Ascending aorta (tissue), 2 donors: Measurements from ENCODE around the gene COG3. TPM values are rescaled to one million over a fixed set of nuclear protein-coding genes. Genes with fewer than 3 reads are reported as not detected.

ENCODE experiments used
- DNase-seq, 2 donors: peaks; one replicate each; pipeline ENCODE4 v3.0.0-alpha.2; 2019; ENCODE audit warnings: low spot score in 2 of 2
- H3K27ac ChIP-seq, 2 donors: fragments of 200-600 bp; sonication (generic); one replicate each; pipeline ENCODE4 v1.5.1; 2016 to 2017; ENCODE audit warnings: mild to moderate bottlenecking in 1 of 2
- H3K27me3 ChIP-seq: fragments of 200-600 bp; sonication (generic); one replicate; pipeline ENCODE4 v1.5.1; 2017
- H3K36me3 ChIP-seq, 2 donors: fragments of 200-600 bp; sonication (generic); one replicate each; pipeline ENCODE4 v1.5.1; 2016
- H3K4me1 ChIP-seq, 2 donors: fragments of 200-600 bp; sonication (generic); one replicate each; pipeline ENCODE4 v1.5.1; 2016 to 2017; ENCODE audit warnings: mild to moderate bottlenecking in 1 of 2
- H3K4me3 ChIP-seq, 2 donors: fragments of 200-600 bp; sonication (generic); one replicate each; pipeline ENCODE4 v1.5.1; 2016 to 2017; ENCODE audit warnings: mild to moderate bottlenecking in 1 of 2
- H3K9me3 ChIP-seq, 2 donors: fragments of 200-600 bp; sonication (generic); one replicate each; pipeline ENCODE4 v1.5.1; 2016
- CTCF ChIP-seq, 3 experiments: fragments of 200-600 bp in 2 of 3; fragments of 450-650 bp in 1 of 3; sonication (generic) in 2 of 3; IDR thresholded peaks; one replicate each; pipeline ENCODE4 v1.5.1; 2016 to 2019; ENCODE audit warnings: antibody characterized with exemption in 3 of 3, mild to moderate bottlenecking in 1 of 3, moderate library complexity in 1 of 3
- intact Hi-C: fragments of 100-400 bp; cut with DNase I; formaldehyde crosslinking; loops from one replicate; pipeline ENCODE4 v1.15.1; 2023
- total RNA-seq: library from RNA; depleted of rRNA; stranded (reverse); fragments of >200 nt; gene quantifications from one replicate; pipeline ENCODE4 v1.1.0, GENCODE V29; 2016

Gene COG3
- total RNA-seq, 1 donor from 2014 or later: 5.7 TPM

GRCh38 chr13:45492538-45492937 lies 27.8 kb downstream of the COG3 start:
- Histone ChIP-seq H3K9me3 (no peaks in the 10 kb centered on the region), H3K4me1 (no peaks in the 10 kb centered on the region), H3K4me3 (no peak overlapping the region), H3K27ac (no peak overlapping the region), H3K36me3 (peaks cover 45 to 63% of the 10 kb centered on the region in 2 donors), H3K27me3 (no peaks in the 10 kb centered on the region)
- intact Hi-C loops: no loop called here
- no peak for DNase-seq
- no peak for TF ChIP-seq CTCF (IDR thresholded peaks at IDR 0.05)

- intact Hi-C loops: no loop called here
- Histone ChIP-seq H3K4me1 (peaks cover 0 to 6% of the 10 kb centered on the region in 2 donors), H3K4me3 (no peak overlapping the region), H3K9me3 (no peaks in the 10 kb centered on the region), H3K27ac (no peak overlapping the region), H3K27me3 (no peaks in the 10 kb centered on the region), H3K36me3 (peaks cover 35 to 62% of the 10 kb centered on the region in 2 donors)
- DNase-seq: no peak
- TF ChIP-seq CTCF (IDR thresholded peaks at IDR 0.05): no peak
Observed at GRCh38 chr13:45496942-45497341, 32.2 kb downstream of the COG3 start.

DNA sequence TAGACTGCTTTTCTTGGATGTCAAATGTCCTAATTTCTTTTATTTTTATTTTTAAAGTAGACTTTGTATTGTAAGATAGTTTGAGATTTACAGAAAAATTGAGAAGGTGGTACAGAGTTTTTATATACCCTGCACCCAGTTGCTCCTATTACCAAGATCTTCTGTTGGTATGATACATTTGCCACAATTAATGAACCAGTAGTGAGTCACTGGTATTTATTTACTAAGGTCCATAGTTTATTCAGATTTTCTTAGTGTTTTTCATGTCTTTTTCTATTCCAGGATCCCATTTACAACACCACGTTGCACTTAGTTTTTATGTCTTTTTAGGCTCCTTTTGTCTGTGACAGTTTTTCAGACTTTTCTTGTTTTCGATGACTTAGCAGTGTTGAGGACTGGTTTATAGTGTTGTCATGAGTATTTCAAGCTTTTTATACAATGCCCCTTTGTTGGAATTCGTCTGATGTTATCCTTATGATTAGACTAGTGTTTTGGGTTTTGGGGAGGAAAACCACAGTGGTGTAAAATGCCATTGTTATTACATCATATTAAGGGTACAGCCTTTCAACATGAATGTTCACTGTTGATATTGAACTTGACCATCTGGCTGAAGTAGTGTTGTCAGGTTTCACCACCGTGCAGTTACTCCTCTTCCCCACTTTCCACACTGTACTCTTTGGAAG lies 35.9 kb downstream of the COG3 start:
- peak overlapping the region in 1 of 2 donors; percentile 10 for H3K27ac ChIP-seq
- DNase-seq: no peak
- H3K27me3 ChIP-seq: no peaks in the 10 kb centered on the region
- intact Hi-C loops: no loop called here
- no peak overlapping the region for H3K4me3 ChIP-seq
- peaks cover 0 to 6% of the 10 kb centered on the region in 2 donors for H3K4me1 ChIP-seq
- peaks cover 42 to 67% of the 10 kb centered on the region in 2 donors for H3K36me3 ChIP-seq
- no peak for TF ChIP-seq CTCF (IDR thresholded peaks at IDR 0.05)
- H3K9me3 ChIP-seq: no peaks in the 10 kb centered on the region

GRCh38 chr13:45501175-45501526 lies 36.4 kb downstream of the COG3 start:
- Histone ChIP-seq H3K4me1 (peaks cover 0 to 6% of the 10 kb centered on the region in 2 donors), H3K27me3 (no peaks in the 10 kb centered on the region), H3K4me3 (no peak overlapping the region), H3K27ac (no peak overlapping the region), H3K36me3 (peaks cover 44 to 65% of the 10 kb centered on the region in 2 donors), H3K9me3 (no peaks in the 10 kb centered on the region)
- no peak for DNase-seq
- intact Hi-C loops: no loop called here
- TF ChIP-seq CTCF (IDR thresholded peaks at IDR 0.05): no peak

- Histone ChIP-seq H3K4me1 (peaks cover 0 to 6% of the 10 kb centered on the region in 2 donors), H3K27ac (no peak overlapping the region), H3K4me3 (no peak overlapping the region), H3K9me3 (no peaks in the 10 kb centered on the region), H3K27me3 (no peaks in the 10 kb centered on the region), H3K36me3 (peaks cover 39 to 42% of the 10 kb centered on the region in 2 donors)
- intact Hi-C loops: no loop called here
- no peak for DNase-seq
- no peak for TF ChIP-seq CTCF (IDR thresholded peaks at IDR 0.05)
Observed at GRCh38 chr13:45503658-45504057, 38.9 kb downstream of the COG3 start.
